Frontal cortex (tissue), 4 donors: Measurements from ENCODE around the gene ZCCHC13. TPM values are rescaled to one million over a fixed set of nuclear protein-coding genes. Genes with fewer than 3 reads are reported as not detected.
A peak's percentile ranks its signal among the peaks of the same experiment; 100 is the strongest.
"Not testable (repeated sequence)": the region's sequence is repeated elsewhere in the genome, so short reads cannot be mapped to it uniquely, and the experiment has no call there.

ENCODE experiments used
- DNase-seq, 2 donors: peaks; one replicate each; pipeline ENCODE4 v3.0.0; 2012; ENCODE audit warnings: low spot score in 2 of 2
- FAIRE-seq: peaks from 2 replicates; lab custom pipeline; 2012; peaks lifted over from hg19 to GRCh38; lab: Jason Lieb, UNC
- total RNA-seq: library from RNA; depleted of rRNA; stranded (reverse); fragments of >200 nt; gene quantifications from one replicate; pipeline ENCODE4 v1.2.3, GENCODE V29; 2014
- donor health status: control.
- donor health status: control.
- donor health status: control.

Gene ZCCHC13
- total RNA-seq, result not detected

- FAIRE-seq (no peak), DNase-seq (no peak)
Observed at GRCh38 chrX:74304016-74304415, at the start of gene ZCCHC13. ZCCHC13 (plus strand) TSS chrX:74304180; CDS start chrX:74304267, 87 bp downstream.

DNA sequence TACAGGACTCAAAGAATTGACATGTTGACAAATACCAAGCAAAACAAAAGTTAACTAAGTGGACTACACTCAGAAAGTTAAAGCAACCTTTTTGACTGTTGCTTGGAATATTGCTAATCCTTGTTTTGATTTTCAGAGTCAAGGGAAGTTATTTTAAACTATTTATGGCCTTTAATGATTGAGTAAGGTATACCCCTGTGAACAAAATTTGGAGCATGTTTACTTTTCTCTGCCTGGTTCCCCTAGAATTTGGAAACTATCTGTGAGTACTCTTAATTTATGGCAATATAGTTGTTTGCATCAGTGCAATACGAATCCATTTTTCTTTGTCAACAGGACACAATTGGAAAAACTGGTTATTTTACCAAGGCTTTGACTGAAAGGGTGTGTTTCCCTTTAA, 45.9 kb upstream of the ZCCHC13 start:
- not testable (repeated sequence) for FAIRE-seq, DNase-seq

DNA sequence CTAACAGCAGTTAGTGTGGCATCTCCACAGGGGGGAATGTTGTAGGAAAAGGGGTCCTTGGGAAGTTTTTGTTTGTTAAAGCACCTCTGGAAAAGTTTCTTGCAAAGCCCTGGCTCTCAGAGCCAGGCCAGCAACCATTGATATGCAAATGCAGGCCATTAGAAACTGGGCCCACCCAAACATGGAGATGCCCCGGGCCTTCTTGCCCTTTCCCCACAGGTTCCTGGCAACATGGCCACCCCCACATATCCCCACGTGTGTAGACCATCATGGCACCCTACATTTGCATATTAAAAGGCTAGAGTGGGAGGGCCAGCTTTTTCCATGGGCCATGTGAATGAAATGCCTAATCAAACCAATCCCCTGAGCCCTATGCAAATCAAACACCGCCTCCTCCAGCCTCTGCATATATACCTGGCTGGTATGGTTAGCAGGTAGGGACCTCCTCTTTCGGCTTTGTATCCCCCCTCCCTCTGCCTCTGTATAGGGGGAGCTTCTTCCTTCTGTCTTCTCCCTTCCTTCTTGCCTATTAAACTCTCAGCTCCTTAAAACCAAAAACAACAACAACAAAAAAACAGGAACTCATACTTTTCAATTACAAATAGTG, 44.0 kb upstream of the ZCCHC13 start:
- DNase-seq (no peak), FAIRE-seq (no peak)

DNA sequence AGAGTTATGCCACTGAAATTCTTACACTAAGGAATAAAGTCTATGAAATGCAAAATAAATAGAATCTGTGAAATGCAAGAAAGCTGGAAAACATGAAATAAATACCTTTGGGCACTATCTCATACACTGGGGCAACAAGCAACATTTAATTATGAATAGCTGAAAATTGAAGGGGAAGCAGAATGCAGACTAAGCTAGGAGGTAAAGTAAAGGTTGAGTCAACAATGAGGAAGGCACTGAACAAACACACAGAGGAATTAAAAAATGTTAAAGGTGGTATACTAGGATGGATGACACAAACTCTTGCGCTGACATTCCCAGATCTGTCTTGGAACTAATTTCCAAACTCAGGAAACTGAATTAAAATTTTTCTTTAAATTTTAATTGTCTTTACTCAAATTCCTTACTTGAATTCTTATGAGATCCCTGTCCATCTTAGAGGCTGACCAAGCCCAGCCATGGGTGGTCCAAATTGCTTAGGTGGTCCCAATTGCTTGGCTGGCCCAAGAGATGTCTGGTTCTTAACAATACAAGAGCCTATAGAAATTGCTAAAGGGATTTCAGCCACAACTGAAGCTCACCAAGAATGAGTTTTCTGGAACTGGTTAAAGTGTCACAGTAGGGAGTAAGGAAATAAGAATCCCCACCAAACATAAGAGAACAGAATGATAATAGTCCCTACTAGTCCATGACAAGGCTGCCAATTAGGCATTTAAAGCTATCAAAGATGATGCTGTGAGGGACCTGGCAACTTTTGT, 41.3 kb upstream of the ZCCHC13 start:
- DNase-seq (no peak), FAIRE-seq (no peak)

DNA sequence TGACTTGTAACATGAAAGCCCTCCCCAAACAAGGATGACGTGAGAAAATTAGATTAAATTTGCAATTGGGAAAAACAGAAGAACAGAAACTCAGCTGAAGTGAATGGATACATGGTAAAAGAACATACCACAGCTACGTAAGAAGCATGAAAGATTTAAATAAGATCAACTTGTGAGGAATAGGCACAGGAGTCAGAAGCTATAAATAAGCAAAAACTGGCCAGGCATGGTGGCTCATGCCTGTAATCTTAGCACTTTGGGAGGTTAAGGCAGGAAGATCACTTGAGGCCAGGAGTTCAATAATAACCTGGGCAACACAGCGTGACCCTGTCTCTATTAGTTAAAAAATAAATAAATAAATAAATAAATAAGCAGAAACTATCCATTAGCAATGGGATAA, 33.6 kb upstream of the ZCCHC13 start:
- no peak for FAIRE-seq

DNA sequence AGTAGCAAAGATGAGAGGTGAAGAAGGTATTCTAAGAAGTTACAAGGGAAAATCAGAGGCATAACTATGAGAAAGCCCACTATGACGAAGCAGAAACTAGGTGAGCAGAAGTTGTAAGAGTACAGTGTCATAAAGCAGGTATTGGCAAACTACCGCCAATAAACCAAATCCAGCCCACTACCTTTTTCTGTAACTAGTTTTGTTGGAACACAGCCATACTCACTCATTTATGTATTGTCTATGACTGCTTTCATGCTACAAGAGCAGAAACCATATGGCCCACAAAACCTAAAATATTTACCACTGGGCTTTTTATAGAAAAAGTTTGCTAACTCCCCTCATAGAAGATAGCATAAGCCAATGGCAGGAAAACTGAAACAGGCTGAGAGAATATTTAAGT, 31.8 kb upstream of the ZCCHC13 start:
- DNase-seq, result no peak
- no peak for FAIRE-seq

More for the DNA sequence above, 33.6 kb upstream of the ZCCHC13 start:
- DNase-seq, result no peak

DNA sequence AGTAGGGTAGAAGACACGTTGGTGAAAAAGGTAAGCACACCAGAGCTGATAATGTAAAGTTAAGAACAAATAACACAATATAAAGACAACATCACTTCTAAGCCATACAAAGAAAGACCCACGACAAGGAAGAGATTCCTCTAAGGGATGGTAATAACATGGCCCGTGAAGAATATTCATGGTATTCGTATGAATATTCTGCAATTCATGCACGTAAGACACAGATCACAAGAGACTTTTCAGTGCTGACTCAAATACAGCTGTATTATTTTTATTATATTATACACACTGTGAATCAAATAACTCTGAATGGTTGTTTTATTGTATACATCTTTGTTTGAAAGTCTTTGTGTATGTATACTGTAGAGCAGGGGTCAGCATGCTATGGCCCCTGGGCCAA, 29.5 kb upstream of the ZCCHC13 start:
- no peak for FAIRE-seq

DNA sequence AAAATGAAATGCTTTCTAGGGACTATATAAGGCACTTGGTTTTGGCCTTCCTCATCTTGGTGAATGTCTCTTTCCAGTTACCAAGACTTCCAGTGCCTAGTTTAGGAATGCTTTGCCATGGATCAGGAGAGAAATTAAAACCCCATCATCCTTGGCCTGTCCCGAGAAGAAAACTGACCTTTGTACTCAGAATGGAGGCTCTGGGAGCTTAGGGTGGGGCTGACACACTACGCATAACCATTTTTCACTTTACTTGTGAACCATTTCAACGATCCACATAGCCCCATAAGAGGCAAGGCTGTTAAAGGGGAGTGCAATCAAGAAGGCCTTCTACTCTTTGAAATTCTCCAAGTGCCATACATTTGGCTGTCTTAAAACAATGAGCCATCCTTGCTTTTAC, 26.7 kb upstream of the ZCCHC13 start:
- FAIRE-seq (no peak), DNase-seq (no peak)

More for the DNA sequence above, 29.5 kb upstream of the ZCCHC13 start:
- DNase-seq, result no peak

DNA sequence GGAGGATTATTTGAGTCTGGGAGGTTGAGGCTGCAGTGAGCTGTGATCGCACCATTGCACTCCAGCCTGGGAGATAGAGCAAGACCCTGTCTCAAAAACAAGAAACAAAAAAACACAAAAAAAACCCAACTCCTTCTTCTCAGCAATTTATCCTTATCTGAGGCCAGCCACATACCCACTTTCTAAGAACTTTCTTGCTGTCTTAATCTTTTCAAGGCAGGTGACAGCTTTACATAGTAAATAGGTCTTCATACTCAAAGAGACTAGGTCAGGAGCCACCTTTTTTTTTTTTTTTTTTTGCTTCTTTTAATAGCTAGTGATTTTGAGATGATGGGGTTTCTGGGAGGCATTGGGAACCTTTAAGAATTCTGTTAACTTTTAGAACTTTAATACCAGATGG, 26.1 kb upstream of the ZCCHC13 start:
- DNase-seq, result no peak
- FAIRE-seq, result no peak

DNA sequence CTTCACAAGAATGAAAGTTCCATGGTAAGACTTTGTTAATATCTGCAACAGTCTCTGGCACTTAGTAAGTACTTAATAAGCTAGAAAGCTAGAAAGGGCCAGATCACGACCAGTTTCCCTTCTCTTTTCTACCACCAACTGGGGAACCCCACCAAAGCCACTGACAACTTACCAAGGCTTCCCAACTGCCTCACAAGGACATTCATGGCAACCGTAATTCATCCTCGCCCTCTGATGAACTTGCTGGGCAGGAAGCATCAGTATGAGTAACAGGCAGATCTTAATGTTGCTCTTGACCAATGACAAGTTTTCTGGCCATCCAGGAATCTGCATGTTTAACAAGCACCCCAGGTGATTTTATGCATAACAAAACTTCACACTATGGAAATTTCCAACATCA, 23.2 kb upstream of the ZCCHC13 start:
- FAIRE-seq (no peak), DNase-seq (no peak)

GRCh38 chrX:74284391-74284952, 19.5 kb upstream of the ZCCHC13 start:
- no peak for DNase-seq
- no peak for FAIRE-seq

DNA sequence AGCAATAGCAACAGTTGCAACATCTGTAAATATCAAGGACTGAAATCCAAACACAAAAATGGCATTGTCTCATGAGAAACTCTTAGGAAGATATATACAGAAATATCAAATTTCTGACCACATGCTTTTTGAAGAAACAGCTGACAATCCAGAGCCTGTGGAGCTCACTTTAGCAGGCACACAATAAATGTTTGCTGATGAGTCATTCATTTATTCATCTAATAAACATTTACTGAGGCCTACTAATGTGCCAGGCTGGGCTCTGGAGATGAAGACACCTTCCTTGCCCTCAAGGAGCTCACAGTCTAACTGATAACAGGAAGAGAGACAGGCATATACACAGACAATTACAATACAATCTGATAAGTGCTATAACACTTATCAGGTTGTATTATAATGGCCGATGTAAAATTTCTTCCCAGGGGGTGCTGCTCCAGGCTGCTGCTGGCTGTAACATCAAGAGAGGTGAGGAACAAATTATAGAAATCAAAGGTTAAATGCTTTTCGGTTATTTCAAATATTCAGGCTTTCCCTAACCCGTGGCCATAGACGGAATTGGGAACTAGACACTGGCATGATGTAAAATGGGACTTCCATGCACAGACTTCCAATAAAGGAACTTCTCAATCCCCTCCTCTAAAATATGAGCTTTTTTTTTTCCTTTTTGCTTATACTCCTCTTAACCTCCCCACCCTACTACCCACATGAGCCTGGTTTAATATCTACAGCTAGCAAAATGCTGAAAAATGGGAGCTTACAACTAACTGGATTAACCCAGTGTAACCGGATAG, 16.8 kb upstream of the ZCCHC13 start:
- DNase-seq (no peak), FAIRE-seq (no peak)

- DNase-seq, result no peak
Observed at GRCh38 chrX:74291577-74291963, 12.4 kb upstream of the ZCCHC13 start.

GRCh38 chrX:74291964-74292807, 11.8 kb upstream of the ZCCHC13 start:
- FAIRE-seq, result no peak
- DNase-seq, result peak; percentile 37 to 48

More at GRCh38 chrX:74291577-74291963, 12.4 kb upstream of the ZCCHC13 start:
- no peak for FAIRE-seq

DNA sequence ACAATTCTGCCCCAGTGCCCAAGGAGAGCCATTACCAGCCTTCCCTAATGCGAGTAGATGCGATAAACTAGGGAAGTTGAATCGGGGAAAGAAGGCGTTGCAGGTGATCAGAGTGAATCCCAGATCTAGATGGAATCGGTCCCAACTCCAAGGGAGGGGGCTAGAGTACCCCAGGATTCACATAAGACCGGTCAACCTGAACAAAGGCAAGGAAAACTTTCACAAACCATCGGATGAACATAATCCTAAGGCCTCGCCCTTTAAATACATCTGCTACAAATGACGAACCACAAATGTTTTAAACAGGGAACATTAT, 11.2 kb upstream of the ZCCHC13 start:
- no peak for FAIRE-seq
- DNase-seq, result no peak

GRCh38 chrX:74293343-74293946, 10.5 kb upstream of the ZCCHC13 start:
- DNase-seq (peak; percentile 56 to 60), FAIRE-seq (no peak)

- DNase-seq (no peak), FAIRE-seq (no peak)
Observed at GRCh38 chrX:74295101-74295500, 8.9 kb upstream of the ZCCHC13 start.

GRCh38 chrX:74297766-74298165, 6.2 kb upstream of the ZCCHC13 start:
- FAIRE-seq (no peak), DNase-seq (no peak)

DNA sequence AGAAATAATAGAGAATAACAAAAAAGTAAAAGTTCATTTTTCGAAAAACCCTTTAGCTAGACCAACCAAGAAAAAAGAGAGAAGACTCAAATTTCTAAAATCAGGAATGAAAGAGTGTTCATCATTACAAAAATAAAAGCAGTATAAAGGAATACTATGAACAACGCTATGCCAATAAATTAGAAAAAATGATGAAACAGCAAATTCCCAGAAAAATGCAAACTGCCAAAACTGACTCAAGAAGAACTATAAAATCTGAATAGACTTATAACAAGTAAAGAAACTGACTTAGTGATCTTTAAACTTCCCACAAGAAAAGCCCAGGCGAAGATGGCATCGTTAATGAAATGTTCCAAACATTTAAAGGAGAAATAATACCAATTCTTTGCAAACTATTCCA, 3.1 kb upstream of the ZCCHC13 start:
- DNase-seq (no peak), FAIRE-seq (peak; percentile 26)
